Cardiac septum (tissue), 1 donor: ENCODE data around the gene CYP3A5. TPM values are rescaled to one million over a fixed set of nuclear protein-coding genes. Genes with fewer than 3 reads are reported as not detected.
"Not testable (repeated sequence)": the region's sequence is repeated elsewhere in the genome, so short reads cannot be mapped to it uniquely, and the experiment has no call there.

Source experiments
- DNase-seq: peaks from one replicate; pipeline ENCODE4 v3.0.0-alpha.2; 2020; ENCODE audit warnings: low spot score
- intact Hi-C: fragments of 100-400 bp; cut with DNase I; formaldehyde crosslinking; loops from one replicate; pipeline ENCODE4 v1.14.0; 2022
- total RNA-seq: library from RNA; stranded (reverse); fragmentation: NEBNext Ultra II Directional; extraction: Animal tissue kit (Norgen Biotek cat#: 25700); gene quantifications from one replicate; pipeline ENCODE4 v1.2.1, GENCODE V29; 2021
- donor health status: DM: no; HTN: no; CAD: no.

CYP3A5 gene
- total RNA-seq, 1 donor from 2014 or later, result 0.13 TPM

GRCh38 chr7:99690918-99691317, 11.1 kb upstream of the CYP3A5 start:
- DNase-seq, intact Hi-C loops: not testable (repeated sequence)

- intact Hi-C loops, DNase-seq: not testable (repeated sequence)
Measured at GRCh38 chr7:99685871-99686608, 6.2 kb upstream of the CYP3A5 start.

DNA sequence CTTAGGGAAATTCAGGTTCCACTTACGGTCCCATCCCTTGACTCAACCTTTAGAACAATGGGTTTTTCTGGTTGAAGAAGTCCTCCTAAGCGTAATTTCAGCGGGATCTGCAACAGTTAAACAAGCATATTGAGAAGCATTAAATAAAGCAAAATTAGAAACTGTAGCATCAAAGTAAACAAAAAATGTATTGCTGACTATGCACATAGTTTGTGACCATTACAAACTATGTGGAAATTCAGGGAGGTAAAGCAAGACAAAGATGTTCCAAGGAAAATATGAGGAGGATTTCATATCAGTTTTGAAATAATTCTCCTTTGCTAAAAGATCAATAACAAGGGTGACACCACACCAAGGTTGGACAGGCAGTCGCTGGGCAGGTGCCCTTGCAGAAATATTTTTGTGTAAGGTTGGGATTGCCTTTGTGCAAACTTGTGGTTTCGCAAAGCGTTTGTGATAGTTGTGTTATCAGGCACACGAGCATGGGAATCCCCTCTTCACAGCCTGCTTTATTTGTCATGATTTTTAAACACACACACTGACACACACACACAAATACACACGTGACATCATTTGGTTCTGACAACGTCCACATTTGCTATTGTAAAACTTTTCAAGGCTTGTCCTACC, 5.4 kb upstream of the CYP3A5 start:
- no peak for DNase-seq
- intact Hi-C loops, result no loop called here

- DNase-seq, result no peak
- intact Hi-C loops, result no loop called here
Measured at GRCh38 chr7:99679032-99679399, 780 bp downstream of the CYP3A5 start.

DNA sequence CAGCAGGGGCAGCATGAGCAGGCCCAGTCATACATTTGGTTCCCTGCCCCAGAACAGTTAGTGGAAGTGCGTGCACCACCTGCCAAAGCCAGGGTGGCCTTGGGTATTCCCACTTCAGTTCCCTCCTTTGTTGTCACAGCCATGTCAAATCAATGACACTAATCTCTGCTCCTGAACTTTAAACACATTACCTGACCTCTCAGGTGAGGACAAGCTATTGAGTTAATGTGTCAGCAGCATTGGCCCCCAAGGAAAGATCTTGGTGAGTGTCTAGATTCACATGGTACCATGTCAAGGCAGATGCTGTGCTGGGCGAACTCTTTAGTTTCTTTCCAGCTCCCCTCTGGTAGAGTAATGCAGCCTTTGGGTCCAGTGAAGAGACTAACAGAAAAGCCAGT, 2.1 kb downstream of the CYP3A5 start:
- no peak for DNase-seq
- intact Hi-C loops, result no loop called here

- DNase-seq, result no peak
- intact Hi-C loops, result no loop called here
Measured at GRCh38 chr7:99677013-99677647, 2.7 kb downstream of the CYP3A5 start.

- no peak for DNase-seq
- intact Hi-C loops, result no loop called here
Measured at GRCh38 chr7:99674995-99675742, 4.6 kb downstream of the CYP3A5 start.

GRCh38 chr7:99672573-99672972, 7.2 kb downstream of the CYP3A5 start:
- intact Hi-C loops, result no loop called here

GRCh38 chr7:99669782-99670181, 10.0 kb downstream of the CYP3A5 start:
- intact Hi-C loops, result no loop called here
- DNase-seq, result no peak

More at GRCh38 chr7:99672573-99672972, 7.2 kb downstream of the CYP3A5 start:
- no peak for DNase-seq

DNA sequence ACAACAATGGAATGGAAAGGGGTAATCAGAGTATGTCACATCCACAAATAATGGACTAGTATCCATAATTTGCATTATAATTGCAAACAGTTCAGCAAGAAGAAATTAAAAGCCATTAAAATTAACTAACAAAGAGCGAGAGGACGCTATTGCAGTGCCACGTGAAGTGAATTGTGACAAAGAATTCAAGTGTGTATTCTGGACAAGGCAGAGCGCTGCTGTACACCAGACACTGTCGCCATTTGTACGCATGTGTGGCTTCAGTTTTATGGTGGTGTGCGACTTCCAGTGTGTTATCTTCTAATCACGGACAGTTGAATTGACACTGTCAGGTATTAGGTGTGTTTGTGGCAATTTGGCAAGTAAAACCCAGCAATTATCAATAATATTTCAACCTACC, 11.3 kb downstream of the CYP3A5 start:
- no peak for DNase-seq
- intact Hi-C loops, result no loop called here

DNA sequence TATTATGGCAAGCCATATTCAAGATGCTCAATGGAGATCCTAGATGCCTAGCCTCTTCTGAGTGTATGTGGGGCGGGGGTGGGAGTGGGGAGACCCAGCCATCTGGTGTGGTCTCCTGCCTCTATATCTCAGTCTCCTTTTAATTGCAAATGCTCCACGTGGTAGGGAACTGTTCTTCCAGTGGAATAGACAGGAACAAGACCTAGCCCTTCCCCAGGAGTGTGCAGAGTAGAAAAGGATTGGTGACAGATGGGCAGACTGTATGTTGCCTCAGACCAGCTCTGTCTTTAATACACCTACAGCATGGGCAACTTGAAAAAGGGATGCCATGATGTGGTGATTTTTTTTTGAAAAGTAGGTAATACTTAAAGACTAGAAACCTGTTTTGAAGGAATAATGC, 12.6 kb downstream of the CYP3A5 start:
- DNase-seq, result no peak
- intact Hi-C loops, result no loop called here

GRCh38 chr7:99666013-99666395, 13.8 kb downstream of the CYP3A5 start:
- intact Hi-C loops, result no loop called here
- DNase-seq, result no peak

GRCh38 chr7:99665312-99666012, 14.3 kb downstream of the CYP3A5 start:
- intact Hi-C loops, result no loop called here
- no peak for DNase-seq

GRCh38 chr7:99657879-99658278, 21.9 kb downstream of the CYP3A5 start:
- intact Hi-C loops, DNase-seq: not testable (repeated sequence)

DNA sequence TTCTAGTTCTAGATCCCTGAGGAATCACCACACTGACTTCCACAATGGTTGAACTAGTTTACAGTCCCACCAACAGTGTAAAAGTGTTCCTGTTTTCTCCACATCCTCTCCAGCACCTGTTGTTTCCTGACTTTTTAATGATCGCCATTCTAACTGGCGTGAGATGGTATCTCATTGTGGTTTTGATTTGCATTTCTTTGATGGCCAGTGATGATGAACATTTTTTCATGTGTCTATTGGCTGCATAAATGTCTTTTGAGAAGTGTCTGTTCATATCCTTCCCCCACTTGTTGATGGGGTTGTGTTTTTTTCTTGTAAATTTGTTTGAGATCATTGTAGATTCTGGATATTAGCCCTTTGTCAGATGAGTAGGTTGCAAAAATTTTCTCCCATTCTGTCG, 25.2 kb downstream of the CYP3A5 start:
- DNase-seq, intact Hi-C loops: not testable (repeated sequence)

- DNase-seq, result no peak
- intact Hi-C loops, result no loop called here
Measured at GRCh38 chr7:99653754-99654153, 26.0 kb downstream of the CYP3A5 start.

DNA sequence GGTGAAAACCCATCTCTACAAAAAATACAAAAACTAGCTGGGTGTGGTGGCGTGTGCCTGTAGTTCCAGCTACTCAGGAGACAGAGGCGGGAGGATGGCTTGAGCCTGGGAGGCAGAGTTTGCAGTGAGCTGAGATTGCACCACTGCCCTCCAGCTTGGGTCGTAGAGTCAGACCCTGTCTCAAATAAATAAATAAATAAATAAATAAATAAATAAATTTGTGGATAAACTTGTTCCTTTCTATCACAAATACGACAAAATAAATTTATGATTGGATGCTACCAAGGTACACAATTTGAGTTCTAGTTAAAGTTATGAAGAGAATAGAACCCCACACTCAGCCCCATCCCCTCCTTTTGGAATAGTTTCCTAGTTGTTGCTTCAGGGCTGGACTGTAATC, 26.5 kb downstream of the CYP3A5 start:
- DNase-seq, intact Hi-C loops: not testable (repeated sequence)

DNA sequence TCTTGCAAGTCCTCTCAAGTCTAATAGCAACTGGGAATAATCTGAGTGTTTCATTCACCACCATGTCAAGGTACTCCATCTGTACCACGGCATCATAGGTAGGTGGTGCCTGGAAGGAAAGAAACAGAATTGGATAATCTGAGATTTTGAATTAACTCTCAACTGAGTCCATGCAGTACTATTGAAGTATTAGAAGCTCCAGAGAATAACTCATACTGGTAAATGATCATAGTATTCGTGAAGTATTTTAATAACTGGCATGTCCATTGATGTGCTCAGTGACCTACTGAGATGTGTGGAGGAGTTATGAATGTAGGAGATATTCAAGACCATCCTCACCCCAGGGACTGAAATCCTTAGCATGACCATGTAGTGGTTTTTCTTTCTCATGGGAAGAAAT, 27.1 kb downstream of the CYP3A5 start:
- intact Hi-C loops, result no loop called here
- no peak for DNase-seq

DNA sequence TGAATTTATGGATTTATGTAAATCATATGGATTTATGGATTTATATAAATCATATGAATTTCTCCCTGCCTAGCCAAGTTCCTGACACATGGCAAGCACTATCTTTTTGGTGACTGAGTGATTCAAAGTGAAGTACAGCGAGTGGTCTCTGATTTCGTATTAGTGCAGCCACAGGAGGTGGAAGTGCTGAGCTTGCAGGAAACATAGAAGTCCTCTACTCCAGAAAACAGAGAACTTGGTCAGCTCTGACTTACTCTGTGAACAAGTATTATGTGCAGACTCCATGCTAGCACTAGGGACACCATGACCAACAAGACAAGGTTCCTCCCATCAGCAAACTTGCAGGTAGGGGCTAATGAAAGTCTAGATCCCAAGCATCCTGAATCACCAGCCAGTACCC, 28.5 kb downstream of the CYP3A5 start:
- no peak for DNase-seq
- intact Hi-C loops, result no loop called here

- intact Hi-C loops, result no loop called here
- DNase-seq, result no peak
Measured at GRCh38 chr7:99648843-99649242, 31.0 kb downstream of the CYP3A5 start.
